ENCODE data around the gene UBA52. TPM values are rescaled to one million over a fixed set of nuclear protein-coding genes. Genes with fewer than 3 reads are reported as not detected.

UBA52 gene
- polyA plus RNA-seq, 1 of the 3 experiments (the other 2 are of a cell fraction): 2,690 TPM

DNA sequence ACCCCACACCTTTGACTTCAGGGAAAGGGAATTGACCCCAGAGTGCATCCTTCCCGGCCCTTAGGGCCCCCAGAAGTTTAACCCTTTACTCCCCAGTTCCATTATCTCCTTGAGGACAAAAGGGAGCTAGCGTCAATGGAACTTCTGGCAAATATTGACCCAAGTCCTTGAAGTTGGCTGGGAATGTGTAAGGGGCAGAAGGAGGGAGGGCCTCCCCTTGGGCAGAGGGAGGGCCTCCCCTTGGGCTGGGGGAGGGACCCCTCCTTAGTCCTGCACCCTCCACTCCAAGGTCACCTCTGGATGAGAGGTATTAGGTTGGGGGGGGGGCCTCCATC, 38.0 kb downstream of the UBA52 start (continued):
- TF ChIP-seq, protein P1, sequence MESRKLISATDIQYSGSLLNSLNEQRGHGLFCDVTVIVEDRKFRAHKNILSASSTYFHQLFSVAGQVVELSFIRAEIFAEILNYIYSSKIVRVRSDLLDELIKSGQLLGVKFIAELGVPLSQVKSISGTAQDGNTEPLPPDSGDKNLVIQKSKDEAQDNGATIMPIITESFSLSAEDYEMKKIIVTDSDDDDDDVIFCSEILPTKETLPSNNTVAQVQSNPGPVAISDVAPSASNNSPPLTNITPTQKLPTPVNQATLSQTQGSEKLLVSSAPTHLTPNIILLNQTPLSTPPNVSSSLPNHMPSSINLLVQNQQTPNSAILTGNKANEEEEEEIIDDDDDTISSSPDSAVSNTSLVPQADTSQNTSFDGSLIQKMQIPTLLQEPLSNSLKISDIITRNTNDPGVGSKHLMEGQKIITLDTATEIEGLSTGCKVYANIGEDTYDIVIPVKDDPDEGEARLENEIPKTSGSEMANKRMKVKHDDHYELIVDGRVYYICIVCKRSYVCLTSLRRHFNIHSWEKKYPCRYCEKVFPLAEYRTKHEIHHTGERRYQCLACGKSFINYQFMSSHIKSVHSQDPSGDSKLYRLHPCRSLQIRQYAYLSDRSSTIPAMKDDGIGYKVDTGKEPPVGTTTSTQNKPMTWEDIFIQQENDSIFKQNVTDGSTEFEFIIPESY (IDR thresholded peaks at IDR 0.05; ENCODE audit: borderline replicate concordance, low read depth): no peak
- TF ChIP-seq CHD2 (IDR thresholded peaks at IDR 0.05; ENCODE audit: low read length, partially characterized antibody) (no peak), SMC3 (IDR thresholded peaks at IDR 0.05; ENCODE audit: low read depth, low read length) (no peak)

DNA sequence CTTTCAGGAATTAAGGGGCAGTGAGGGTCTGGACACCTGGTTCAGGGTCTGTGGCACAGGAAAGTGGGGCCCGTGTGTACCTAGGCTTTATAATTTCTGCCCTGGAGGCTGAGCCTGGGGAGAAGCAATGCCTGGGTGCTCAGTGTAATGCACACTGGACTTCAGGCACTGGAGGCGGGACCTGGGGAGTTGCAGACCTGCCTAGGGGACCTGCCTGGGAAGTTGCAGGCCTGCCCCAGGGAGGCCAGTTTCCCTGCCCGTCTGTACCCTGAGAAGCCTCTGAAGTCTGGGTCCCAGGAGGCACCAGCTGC, 38.5 kb downstream of the UBA52 start:
- Histone ChIP-seq H2AFZ (ENCODE audit: low read depth) (no peak overlapping the region), H4K20me1 (ENCODE audit: insufficient read depth) (no peaks in the 10 kb centered on the region), H3K27me3 (ENCODE audit: insufficient read depth) (peaks cover 64% of the 10 kb centered on the region), H3K79me2 (ENCODE audit: insufficient read depth) (no peaks in the 10 kb centered on the region), H3K9me2 (no peaks in the 10 kb centered on the region), H3K4me1 (ENCODE audit: control insufficient read depth in 1 of 2, insufficient read depth in 2 of 2, low read depth in 1 of 2, low read length in 1 of 2) (peaks cover 15 to 19% of the 10 kb centered on the region in 2 experiments; a peak in 2 of 4 replicates), H3F3A (replicated peaks; ENCODE audit: insufficient read depth) (peaks cover 18% of the 10 kb centered on the region), H3K27ac (ENCODE audit: low read depth in 2 of 2, low read length in 1 of 2) (no peak overlapping the region), H3K9ac (no peak overlapping the region), H3K4me2 (no peak overlapping the region), H3K9me3 (no peaks in the 10 kb centered on the region), H3K4me3 (ENCODE audit: low read depth in 2 of 2, low read length in 1 of 2) (no peak overlapping the region), H3K36me3 (replicated peaks in 1 of 2; ENCODE audit: control insufficient read depth in 1 of 2, insufficient read depth in 2 of 2, low read length in 1 of 2) (no peaks in the 10 kb centered on the region)
- ChIA-PET CTCF (interaction anchor here (0.9 to 1.5 kb wide), 3 partner anchors 16 to 237 kb away, joined by 3 to 7 read pairs (median 5); no protein-coding TSS in a partner anchor), POLR2A (no interaction called here)
- WGBS (ENCODE audit: low lambda C conversion rate): no CpG with 5 or more reads among the region's 3 CpGs
- TF ChIP-seq RAD21 (IDR thresholded peaks at IDR 0.05; ENCODE audit: low read length): no peak
- TF ChIP-seq, protein P2, sequence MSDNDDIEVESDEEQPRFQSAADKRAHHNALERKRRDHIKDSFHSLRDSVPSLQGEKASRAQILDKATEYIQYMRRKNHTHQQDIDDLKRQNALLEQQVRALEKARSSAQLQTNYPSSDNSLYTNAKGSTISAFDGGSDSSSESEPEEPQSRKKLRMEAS (IDR thresholded peaks at IDR 0.05; ENCODE audit: low read depth): no peak
- peak; percentile 37 for DNase-seq

DNA sequence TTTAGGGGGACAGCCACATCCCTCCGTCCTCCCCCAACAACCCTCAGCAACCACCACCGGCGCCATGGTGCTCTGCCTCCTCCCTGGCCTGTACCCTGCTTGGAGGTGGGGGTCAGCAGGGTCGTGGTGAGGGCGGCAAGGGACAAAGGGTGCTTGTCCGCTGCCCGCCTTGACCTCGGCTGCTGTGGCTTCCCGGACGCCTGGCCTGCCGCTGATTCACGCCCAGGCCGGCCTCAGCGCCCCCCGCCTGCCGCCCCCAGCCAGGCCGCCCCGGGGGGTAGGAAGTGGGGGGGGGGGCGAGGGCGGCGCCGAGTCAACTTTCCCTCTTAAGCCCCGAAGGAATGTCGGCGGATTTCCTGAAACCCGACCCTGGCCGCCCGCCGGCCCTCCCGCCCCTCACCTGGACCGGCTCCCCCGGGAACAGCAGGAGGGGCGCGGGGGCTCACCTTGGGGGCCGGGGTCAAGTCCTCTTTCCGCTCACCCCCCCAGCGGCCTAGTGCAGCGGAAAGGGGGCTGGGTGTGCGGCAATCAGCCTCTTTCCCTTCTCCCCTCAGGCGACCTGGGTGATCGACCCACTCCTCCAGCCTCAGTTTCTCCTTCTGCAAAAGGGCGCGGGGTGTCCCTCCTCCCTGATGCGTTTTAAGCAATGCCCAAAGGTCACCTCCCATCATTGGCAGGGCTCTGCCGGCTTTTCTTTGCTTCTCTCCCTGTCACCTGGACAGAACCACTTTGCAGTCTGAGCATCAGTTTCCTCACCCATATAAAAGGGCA, 39.1 kb downstream of the UBA52 start:
- POLR2A ChIA-PET: no interaction called here
- Histone ChIP-seq H3K27ac (ENCODE audit: low read depth in 2 of 2, low read length in 1 of 2) (no peak overlapping the region), H3K9ac (no peak overlapping the region), H3K4me1 (ENCODE audit: control insufficient read depth in 1 of 2, insufficient read depth in 2 of 2, low read depth in 1 of 2, low read length in 1 of 2) (peaks cover 15 to 19% of the 10 kb centered on the region in 2 experiments; a peak in 2 of 4 replicates), H3K4me3 (ENCODE audit: low read depth in 2 of 2, low read length in 1 of 2) (no peak overlapping the region; a peak in 1 of 4 replicates), H4K20me1 (ENCODE audit: insufficient read depth) (no peaks in the 10 kb centered on the region), H2AFZ (ENCODE audit: low read depth) (no peak overlapping the region), H3K79me2 (ENCODE audit: insufficient read depth) (no peaks in the 10 kb centered on the region), H3K4me2 (no peak overlapping the region), H3K27me3 (ENCODE audit: insufficient read depth) (peaks cover 60% of the 10 kb centered on the region), H3K36me3 (replicated peaks in 1 of 2; ENCODE audit: control insufficient read depth in 1 of 2, insufficient read depth in 2 of 2, low read length in 1 of 2) (no peaks in the 10 kb centered on the region), H3K9me3 (no peaks in the 10 kb centered on the region), H3F3A (replicated peaks; ENCODE audit: insufficient read depth) (peaks cover 18% of the 10 kb centered on the region), H3K9me2 (no peaks in the 10 kb centered on the region)
- WGBS (ENCODE audit: low lambda C conversion rate): 26% methylated on average over 10 of the region's 45 CpGs
- CTCF ChIA-PET: interaction anchor here (0.9 to 1.5 kb wide), 3 partner anchors 16 to 236 kb away, joined by 3 to 7 read pairs (median 5); no protein-coding TSS in a partner anchor
- TF ChIP-seq YY1 (IDR thresholded peaks at IDR 0.05; ENCODE audit: low read depth): no peak
- no peak for TF ChIP-seq RFX5 (IDR thresholded peaks at IDR 0.05; ENCODE audit: low read length)
- TF ChIP-seq ELF1 (IDR thresholded peaks at IDR 0.05): no peak
- TF ChIP-seq, protein P1 (IDR thresholded peaks at IDR 0.05; ENCODE audit: borderline replicate concordance, low read depth): no peak
- peak; percentile 70; the same call in 1 of the 2 replicates for TF ChIP-seq EZH2phosphoT487 (IDR thresholded peaks at IDR 0.05; ENCODE audit: borderline replicate concordance, low read depth)
- peak; percentile 43 for DNase-seq
